ENCODE results near the gene CELF1. TPM values are rescaled to one million over a fixed set of nuclear protein-coding genes. Genes with fewer than 3 reads are reported as not detected.

CELF1 gene
- total RNA-seq, 1 donor from 2014 or later, result 173 TPM

GRCh38 chr11:47449541-47449940, 103.4 kb downstream of the CELF1 start:
- no peak overlapping the region for H3K4me3 ChIP-seq
- H3K27me3 ChIP-seq, result no peaks in the 10 kb centered on the region
- no peak for DNase-seq (ENCODE audit: low spot score)
- no peaks in the 10 kb centered on the region for H3F3A ChIP-seq (ENCODE audit: low read depth)
- no peak for TF ChIP-seq EZH2 (IDR thresholded peaks at IDR 0.05)
- no peak for TF ChIP-seq CTCF (IDR thresholded peaks at IDR 0.05)
- TF ChIP-seq EZH2phosphoT487 (IDR thresholded peaks at IDR 0.05), result no peak
- Mint-ChIP-seq H3K27me3 (ENCODE audit: insufficient read depth, low read depth) (peaks cover 5% of the 10 kb centered on the region), H3K36me3 (no peaks in the 10 kb centered on the region), H3K27ac (no peak overlapping the region), H3K4me1 (no peaks in the 10 kb centered on the region), H3K9me3 (no peaks in the 10 kb centered on the region), H3K4me3 (no peak overlapping the region)
- H3K36me3 ChIP-seq, result no peaks in the 10 kb centered on the region
- no peak overlapping the region for H2AFZ ChIP-seq (replicated peaks)
- H3K4me1 ChIP-seq, result no peaks in the 10 kb centered on the region
- no peak overlapping the region for H3K27ac ChIP-seq
- H3K79me2 ChIP-seq (ENCODE audit: low read depth), result no peaks in the 10 kb centered on the region
- H3K9me3 ChIP-seq (ENCODE audit: low read depth), result no peaks in the 10 kb centered on the region
- no peaks in the 10 kb centered on the region for H4K20me1 ChIP-seq (ENCODE audit: low read depth)
- no peak overlapping the region for H3K4me2 ChIP-seq
- no peak overlapping the region for H3K9ac ChIP-seq

GRCh38 chr11:47448566-47449427, 104.1 kb downstream of the CELF1 start, which contains the start of gene RAPSN:
Gene RAPSN, minus strand, starts transcription at chr11:47449136. Its CDS starts 172 bp downstream, at chr11:47448964.
- no peak within 1 kb of the TSS for H3K4me3 Mint-ChIP-seq
- H3K36me3 Mint-ChIP-seq, result no peaks in the 10 kb centered on the region
- Histone ChIP-seq H3K36me3 (no peaks in the 10 kb centered on the region), H3F3A (ENCODE audit: low read depth) (no peaks in the 10 kb centered on the region), H4K20me1 (ENCODE audit: low read depth) (no peaks in the 10 kb centered on the region), H3K79me2 (ENCODE audit: low read depth) (no peaks in the 10 kb centered on the region), H2AFZ (replicated peaks) (no peak within 1 kb of the TSS), H3K9me3 (ENCODE audit: low read depth) (no peaks in the 10 kb centered on the region), H3K27ac (no peak within 1 kb of the TSS), H3K4me2 (no peak within 1 kb of the TSS), H3K27me3 (no peaks in the 10 kb centered on the region), H3K9ac (no peak within 1 kb of the TSS), H3K4me3 (no peak within 1 kb of the TSS), H3K4me1 (no peaks in the 10 kb centered on the region)
- no peak for DNase-seq (ENCODE audit: low spot score)
- no peaks in the 10 kb centered on the region for H3K9me3 Mint-ChIP-seq
- peak within 1 kb of the TSS; percentile 63 for H3K27ac Mint-ChIP-seq
- TF ChIP-seq EZH2 (IDR thresholded peaks at IDR 0.05), result no peak
- no peak for TF ChIP-seq CTCF (IDR thresholded peaks at IDR 0.05)
- no peak for TF ChIP-seq EZH2phosphoT487 (IDR thresholded peaks at IDR 0.05)
- peaks cover 5% of the 10 kb centered on the region for H3K27me3 Mint-ChIP-seq (ENCODE audit: insufficient read depth, low read depth)
- no peaks in the 10 kb centered on the region for H3K4me1 Mint-ChIP-seq

- Mint-ChIP-seq H3K36me3 (no peaks in the 10 kb centered on the region), H3K9me3 (no peaks in the 10 kb centered on the region), H3K4me1 (no peaks in the 10 kb centered on the region), H3K27me3 (ENCODE audit: insufficient read depth, low read depth) (peaks cover 5% of the 10 kb centered on the region), H3K27ac (peak overlapping the region; percentile 53), H3K4me3 (no peak overlapping the region)
- H4K20me1 ChIP-seq (ENCODE audit: low read depth), result no peaks in the 10 kb centered on the region
- H3K27ac ChIP-seq, result no peak overlapping the region
- H3K4me3 ChIP-seq, result no peak overlapping the region
- no peaks in the 10 kb centered on the region for H3K36me3 ChIP-seq
- H3K9ac ChIP-seq, result no peak overlapping the region
- no peak overlapping the region for H2AFZ ChIP-seq (replicated peaks)
- no peak overlapping the region for H3K4me2 ChIP-seq
- H3K79me2 ChIP-seq (ENCODE audit: low read depth), result no peaks in the 10 kb centered on the region
- DNase-seq (ENCODE audit: low spot score), result no peak
- H3K4me1 ChIP-seq, result no peaks in the 10 kb centered on the region
- no peaks in the 10 kb centered on the region for H3K9me3 ChIP-seq (ENCODE audit: low read depth)
- no peaks in the 10 kb centered on the region for H3K27me3 ChIP-seq
- no peak for TF ChIP-seq EZH2 (IDR thresholded peaks at IDR 0.05)
- no peaks in the 10 kb centered on the region for H3F3A ChIP-seq (ENCODE audit: low read depth)
Observed at GRCh38 chr11:47447906-47448305, 105.0 kb downstream of the CELF1 start.

- no peak for TF ChIP-seq CTCF (IDR thresholded peaks at IDR 0.05)
- Mint-ChIP-seq H3K36me3 (no peaks in the 10 kb centered on the region), H3K4me3 (no peak overlapping the region), H3K9me3 (no peaks in the 10 kb centered on the region), H3K4me1 (no peaks in the 10 kb centered on the region), H3K27me3 (ENCODE audit: insufficient read depth, low read depth) (peaks cover 2% of the 10 kb centered on the region), H3K27ac (no peak overlapping the region)
- H3K27me3 ChIP-seq, result no peaks in the 10 kb centered on the region
- H3K4me2 ChIP-seq, result no peak overlapping the region
- no peak for DNase-seq (ENCODE audit: low spot score)
- no peaks in the 10 kb centered on the region for H4K20me1 ChIP-seq (ENCODE audit: low read depth)
- no peak overlapping the region for H3K4me3 ChIP-seq
- H3K9ac ChIP-seq, result no peak overlapping the region
- H3K4me1 ChIP-seq, result no peaks in the 10 kb centered on the region
- no peaks in the 10 kb centered on the region for H3K9me3 ChIP-seq (ENCODE audit: low read depth)
- no peaks in the 10 kb centered on the region for H3F3A ChIP-seq (ENCODE audit: low read depth)
- H2AFZ ChIP-seq (replicated peaks), result no peak overlapping the region
- no peaks in the 10 kb centered on the region for H3K36me3 ChIP-seq
- no peak overlapping the region for H3K27ac ChIP-seq
- H3K79me2 ChIP-seq (ENCODE audit: low read depth), result no peaks in the 10 kb centered on the region
Observed at GRCh38 chr11:47446833-47447232, 106.1 kb downstream of the CELF1 start.

Measured in neural progenitor cell (in vitro differentiated cells).